ENCODE measurements around the gene OR2AT4. TPM values are rescaled to one million over a fixed set of nuclear protein-coding genes. Genes with fewer than 3 reads are reported as not detected.

OR2AT4 gene
- total RNA-seq, 4 donors from 2014 or later: 0.06 TPM; not detected in 3

DNA sequence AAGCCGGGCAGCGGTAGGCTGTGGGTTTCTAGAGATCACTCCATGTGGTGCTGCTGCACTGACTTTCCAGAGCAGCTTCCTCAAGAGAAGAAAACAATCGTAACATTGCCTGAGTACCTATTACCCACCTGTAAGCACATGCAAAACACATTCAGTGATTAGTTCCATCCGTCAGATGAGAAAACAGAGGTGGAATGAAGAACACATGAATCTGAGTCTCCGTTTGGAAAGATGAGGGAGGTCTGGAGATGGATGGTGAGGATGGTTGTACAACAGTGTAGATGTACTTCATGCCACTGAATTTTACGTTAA lies 46.7 kb upstream of the OR2AT4 start:
- H3K36me3 ChIP-seq: no peaks in the 10 kb centered on the region
- H3K9me3 ChIP-seq: no peaks in the 10 kb centered on the region
- no peak overlapping the region for H3K27ac ChIP-seq (replicated peaks in 1 of 4)
- TF ChIP-seq POLR2AphosphoS5 (IDR thresholded peaks at IDR 0.05) (no peak), CTCF (IDR thresholded peaks at IDR 0.05) (no peak), EP300 (IDR thresholded peaks at IDR 0.05) (no peak), POLR2A (IDR thresholded peaks at IDR 0.05; ENCODE audit: low read depth) (no peak)
- H3K27me3 ChIP-seq: peaks cover 0 to 19% (median 0%) of the 10 kb centered on the region in 4 donors
- 66% methylated on average over 6 of the region's 6 CpGs for WGBS
- peaks cover 15 to 36% (median 27%) of the 10 kb centered on the region in 4 donors for H3K4me1 ChIP-seq
- no peak for DNase-seq (ENCODE audit: extremely low spot score)
- no peak overlapping the region for H3K4me3 ChIP-seq
- intact Hi-C loops (cut with DNase I): loop anchor here (5.0 kb wide), 1 partner anchor 64 kb away; no protein-coding TSS in a partner anchor

DNA sequence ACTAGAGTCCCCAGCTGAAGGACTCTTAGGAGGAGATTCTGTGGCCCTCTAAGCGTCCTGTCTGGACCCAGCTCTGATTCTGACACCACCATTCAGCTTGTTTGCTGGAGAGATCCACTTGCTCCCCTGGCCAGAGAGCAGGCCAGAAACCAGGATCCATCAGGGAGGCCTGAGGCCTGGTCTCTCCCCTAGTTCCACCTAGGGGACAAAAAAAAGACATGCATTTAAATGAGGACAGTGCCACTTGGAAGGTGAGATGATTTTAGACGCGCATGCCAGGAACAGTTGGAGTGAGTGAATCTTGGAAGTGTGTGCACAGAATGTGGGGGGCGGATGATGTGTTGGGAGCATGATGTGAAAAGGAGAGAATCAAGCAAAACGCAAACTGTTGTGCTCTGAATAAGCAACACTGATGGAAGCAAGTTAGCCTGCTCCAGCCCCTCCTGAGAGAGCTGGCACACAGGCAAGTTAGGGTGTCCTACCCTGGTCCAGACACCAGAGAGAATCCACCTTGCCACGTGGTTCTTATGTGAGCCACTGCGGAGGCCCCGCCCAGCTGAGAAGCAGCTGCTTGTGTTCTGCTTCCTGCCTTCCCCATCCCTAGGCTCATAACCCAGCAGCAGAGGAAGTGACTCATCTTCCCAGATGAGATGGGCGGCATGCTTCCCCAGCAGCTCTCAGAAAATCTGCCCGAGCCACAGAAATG lies 46.2 kb upstream of the OR2AT4 start:
- WGBS: 59% methylated on average over 9 of the region's 10 CpGs
- peaks cover 15 to 33% (median 25%) of the 10 kb centered on the region in 4 donors for H3K4me1 ChIP-seq
- H3K36me3 ChIP-seq: no peaks in the 10 kb centered on the region
- H3K27ac ChIP-seq (replicated peaks in 1 of 4): no peak overlapping the region
- H3K27me3 ChIP-seq: peaks cover 0 to 22% (median 0%) of the 10 kb centered on the region in 4 donors
- peak; percentile 94 for DNase-seq (ENCODE audit: extremely low spot score)
- TF ChIP-seq CTCF (IDR thresholded peaks at IDR 0.05) (no peak), POLR2AphosphoS5 (IDR thresholded peaks at IDR 0.05) (peak in 1 of 2 donors; percentile 67)
- no peaks in the 10 kb centered on the region for H3K9me3 ChIP-seq
- intact Hi-C loops (cut with DNase I): loop anchor here (5.0 kb wide), 1 partner anchor 64 kb away; no protein-coding TSS in a partner anchor
- H3K4me3 ChIP-seq: no peak overlapping the region

DNA sequence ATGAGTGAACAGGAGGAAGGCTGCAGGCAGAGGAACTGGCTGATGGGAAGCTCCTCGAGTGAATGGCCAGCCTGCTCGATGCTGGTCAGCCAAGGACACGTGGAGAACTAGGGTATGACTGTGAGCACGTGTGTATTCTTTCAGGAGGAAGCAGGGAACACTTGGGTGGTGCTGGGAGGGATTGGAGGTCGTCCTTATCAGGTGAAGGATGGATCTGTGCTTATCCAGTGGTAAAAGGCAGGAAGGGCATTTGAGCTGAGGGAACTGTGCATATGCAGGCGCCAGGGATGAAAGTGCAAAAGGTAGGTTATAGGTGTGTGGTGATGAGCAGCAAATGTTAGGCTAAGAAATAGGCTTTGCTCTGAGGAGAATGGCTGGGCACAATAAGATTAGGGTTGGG lies 44.5 kb upstream of the OR2AT4 start:
- Histone ChIP-seq H3K27ac (replicated peaks in 1 of 4) (no peak overlapping the region), H3K4me1 (peaks cover 11 to 25% (median 23%) of the 10 kb centered on the region in 4 donors), H3K36me3 (no peaks in the 10 kb centered on the region), H3K4me3 (no peak overlapping the region), H3K9me3 (no peaks in the 10 kb centered on the region), H3K27me3 (peaks cover 0 to 39% (median 0%) of the 10 kb centered on the region in 4 donors)
- WGBS: 68% methylated on average over 6 of the region's 6 CpGs
- intact Hi-C loops (cut with DNase I): loop anchor here (5.0 kb wide), 1 partner anchor 66 kb away; no protein-coding TSS in a partner anchor
- no peak for DNase-seq (ENCODE audit: extremely low spot score)
- TF ChIP-seq CTCF (IDR thresholded peaks at IDR 0.05) (no peak), POLR2AphosphoS5 (IDR thresholded peaks at IDR 0.05) (no peak), EP300 (IDR thresholded peaks at IDR 0.05) (no peak), POLR2A (IDR thresholded peaks at IDR 0.05; ENCODE audit: low read depth) (no peak)

DNA sequence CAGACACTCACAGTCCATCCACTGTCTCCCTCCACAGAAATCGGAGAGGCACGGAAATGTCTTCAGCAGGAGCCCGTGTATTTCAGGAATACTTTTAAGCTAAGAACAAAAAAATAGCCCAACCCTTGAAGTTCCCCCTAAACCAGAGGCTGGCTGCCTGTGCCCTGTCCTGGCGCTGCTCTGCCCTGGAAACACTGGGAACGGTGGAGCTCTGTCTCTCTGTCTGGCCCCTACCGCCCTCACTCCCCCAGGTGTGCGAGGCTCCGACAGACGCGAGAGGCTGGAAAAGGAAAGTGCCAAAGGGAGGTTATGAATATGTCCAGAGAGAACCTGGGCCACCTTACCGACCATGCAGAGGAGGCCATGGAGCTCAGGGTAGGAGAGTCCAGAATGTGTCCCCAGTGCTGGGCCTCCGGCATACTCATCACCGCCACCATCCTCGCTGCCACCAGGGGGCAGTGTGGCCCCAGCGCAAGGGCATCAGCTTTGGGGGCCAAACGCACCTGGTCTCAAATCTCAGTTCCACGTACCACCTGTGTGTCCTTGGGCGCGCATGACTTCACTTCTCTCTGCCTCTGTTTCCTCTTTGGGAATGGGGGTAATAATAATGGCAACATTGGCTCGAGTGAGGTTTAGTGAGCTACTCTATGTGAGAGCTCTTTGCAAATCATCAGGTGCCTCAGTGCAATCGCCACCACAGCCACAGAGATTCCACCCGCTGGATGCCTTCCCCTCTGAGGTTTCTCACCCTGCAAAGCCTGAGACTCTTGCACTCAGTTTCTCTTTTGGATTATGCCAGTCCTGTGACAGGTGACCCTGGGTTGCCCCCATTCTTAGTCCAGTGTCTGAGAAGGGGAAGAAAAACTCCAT lies 43.8 kb upstream of the OR2AT4 start:
- Histone ChIP-seq H3K27me3 (peaks cover 0 to 44% (median 0%) of the 10 kb centered on the region in 4 donors), H3K9me3 (no peaks in the 10 kb centered on the region), H3K4me1 (peaks cover 11 to 25% (median 23%) of the 10 kb centered on the region in 4 donors), H3K4me3 (no peak overlapping the region), H3K36me3 (no peaks in the 10 kb centered on the region), H3K27ac (replicated peaks in 1 of 4) (no peak overlapping the region)
- WGBS: 38% methylated on average over 21 of the region's 22 CpGs
- intact Hi-C loops (cut with DNase I): loop anchor here (1.0 to 5.0 kb wide), 2 partner anchors 67 to 108 kb away; no protein-coding TSS in a partner anchor
- TF ChIP-seq EP300 (IDR thresholded peaks at IDR 0.05) (no peak), POLR2A (IDR thresholded peaks at IDR 0.05; ENCODE audit: low read depth) (no peak), CTCF (IDR thresholded peaks at IDR 0.05) (peak; percentile 74 to 92 (median 88)), POLR2AphosphoS5 (IDR thresholded peaks at IDR 0.05) (no peak)
- DNase-seq (ENCODE audit: extremely low spot score): no peak

All from esophagus muscularis mucosa (tissue), 4 donors.